HepG2 (cell line): ENCODE results near the gene DENND5B. TPM values are rescaled to one million over a fixed set of nuclear protein-coding genes. Genes with fewer than 3 reads are reported as not detected.
A peak's percentile ranks its signal among the peaks of the same experiment; 100 is the strongest.

Experiments
- ERF ChIP-seq: IDR thresholded peaks from 2 replicates; pipeline ENCODE4 v1.6.1; 2018; ENCODE audit warnings: missing biosample characterization, missing genetic modification reagents
- HMG20A ChIP-seq: IDR thresholded peaks from 2 replicates; pipeline ENCODE4 v1.6.1; 2016; ENCODE audit warnings: borderline replicate concordance
- KDM3A ChIP-seq: IDR thresholded peaks from 2 replicates; pipeline ENCODE4 v1.6.1; 2018; ENCODE audit warnings: low read depth, missing compliant biosample characterization
- PAWR ChIP-seq: sonication (generic); formaldehyde crosslinking; IDR thresholded peaks from 2 replicates; pipeline ENCODE4 v1.4.0; 2020; ENCODE audit warnings: missing genetic modification reagents, mild to moderate bottlenecking, borderline replicate concordance
- SP5 ChIP-seq: IDR thresholded peaks from 2 replicates; pipeline ENCODE4 v1.6.1; 2016; ENCODE audit warnings: low read depth, borderline replicate concordance
- ZSCAN30 ChIP-seq: sonication (generic); formaldehyde crosslinking; IDR thresholded peaks from 2 replicates; pipeline ENCODE4 v1.5.0; 2020; ENCODE audit warnings: mild to moderate bottlenecking, missing genetic modification reagents
- polyA plus RNA-seq, 8 experiments: library from polyadenylated mRNA; depleted of rRNA in 3 of 8; stranded (reverse) in 7 of 8; unstranded in 1 of 8; fragments of >200 nt; fragmentation: Illumina TruSeq in 4 of 8; extraction: Trizol in 4 of 8; gene quantifications; 2 replicates each; pipeline versions ENCODE4 v1.2.1 to v1.2.3, GENCODE V29; 2011 to 2016; ENCODE audit warnings: low read depth in 4 of 8, missing spikeins in 1 of 8, mixed read lengths in 1 of 8; ENCODE audit not compliant: insufficient read depth in 1 of 8
- total RNA-seq, 5 experiments: library from RNA; depleted of rRNA; stranded (reverse); fragments of >200 nt; fragmentation: Illumina TruSeq; extraction: Trizol; gene quantifications; 2 replicates each; pipeline ENCODE4 v1.2.3, GENCODE V29; 2016; ENCODE audit warnings: low read depth in 1 of 5
- TF ChIP-seq, protein P1 (sequence below): sonication (generic); formaldehyde crosslinking; conservative IDR thresholded peaks from 2 replicates; pipeline ENCODE4 v1.4.0; 2020; ENCODE audit warnings: mild to moderate bottlenecking, missing genetic modification reagents, moderate library complexity
- TF ChIP-seq, protein P2 (sequence below): sonication (generic); formaldehyde crosslinking; IDR thresholded peaks from 2 replicates; pipeline ENCODE4 v1.4.0; 2020; ENCODE audit warnings: missing genetic modification reagents
- TF ChIP-seq, protein P3 (sequence below): sonication (generic); formaldehyde crosslinking; IDR thresholded peaks from 2 replicates; pipeline ENCODE4 v1.4.0; 2020; ENCODE audit warnings: mild to moderate bottlenecking, missing genetic modification reagents
- TF ChIP-seq, protein P4 (sequence below), 2 experiments: sonication (generic) in 1 of 2; formaldehyde crosslinking in 1 of 2; IDR thresholded peaks; 2 replicates each; pipeline versions ENCODE4 v1.4.0 to v1.6.1; 2018 to 2020; ENCODE audit warnings: missing genetic modification reagents in 2 of 2, borderline replicate concordance in 1 of 2, low read depth in 1 of 2, mild to moderate bottlenecking in 1 of 2, missing biosample characterization in 1 of 2
- TF ChIP-seq, protein P5 (sequence below): sonication (generic); formaldehyde crosslinking; IDR thresholded peaks from 2 replicates; pipeline ENCODE4 v1.5.0; 2020; ENCODE audit warnings: missing genetic modification reagents, mild to moderate bottlenecking, borderline replicate concordance

DENND5B gene
- total and polyA plus RNA-seq, 2 of the 13 experiments (the other 11 are each of a cell fraction or from before 2014, with no cell fraction given), result 14.7 to 18.7 TPM

DNA sequence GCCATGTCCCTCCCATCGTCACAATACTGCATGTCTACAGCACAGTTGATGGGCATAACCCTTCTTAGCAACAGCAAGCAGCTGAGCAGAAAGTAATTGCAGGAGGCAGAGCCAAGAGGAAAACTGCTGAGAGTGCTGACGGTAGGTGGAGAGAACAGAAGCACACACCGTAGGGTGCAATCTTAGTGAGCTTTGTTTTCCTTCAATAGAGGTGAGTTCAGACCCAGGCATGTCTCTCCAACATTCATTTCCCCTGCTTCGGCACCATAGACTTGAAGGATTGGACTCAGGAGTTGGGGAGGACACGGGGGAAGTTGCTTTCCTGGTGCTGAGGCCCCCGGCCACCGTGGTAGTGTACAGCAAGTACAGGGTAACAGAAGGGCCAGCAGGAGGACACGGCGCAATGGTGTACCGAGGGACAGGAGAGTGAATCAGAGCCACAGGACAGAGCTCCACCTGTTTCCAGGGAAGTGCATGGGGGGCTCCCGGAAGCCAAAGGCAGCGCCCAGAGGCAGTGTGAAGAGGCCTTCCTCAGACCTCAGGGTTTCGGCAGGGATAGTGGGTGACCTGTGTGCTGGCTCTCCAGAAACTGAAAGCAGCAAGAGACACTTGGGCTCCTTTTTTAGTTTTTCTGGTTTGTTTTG is 228.7 kb downstream of the DENND5B start (continued):
- TF ChIP-seq, protein P1, sequence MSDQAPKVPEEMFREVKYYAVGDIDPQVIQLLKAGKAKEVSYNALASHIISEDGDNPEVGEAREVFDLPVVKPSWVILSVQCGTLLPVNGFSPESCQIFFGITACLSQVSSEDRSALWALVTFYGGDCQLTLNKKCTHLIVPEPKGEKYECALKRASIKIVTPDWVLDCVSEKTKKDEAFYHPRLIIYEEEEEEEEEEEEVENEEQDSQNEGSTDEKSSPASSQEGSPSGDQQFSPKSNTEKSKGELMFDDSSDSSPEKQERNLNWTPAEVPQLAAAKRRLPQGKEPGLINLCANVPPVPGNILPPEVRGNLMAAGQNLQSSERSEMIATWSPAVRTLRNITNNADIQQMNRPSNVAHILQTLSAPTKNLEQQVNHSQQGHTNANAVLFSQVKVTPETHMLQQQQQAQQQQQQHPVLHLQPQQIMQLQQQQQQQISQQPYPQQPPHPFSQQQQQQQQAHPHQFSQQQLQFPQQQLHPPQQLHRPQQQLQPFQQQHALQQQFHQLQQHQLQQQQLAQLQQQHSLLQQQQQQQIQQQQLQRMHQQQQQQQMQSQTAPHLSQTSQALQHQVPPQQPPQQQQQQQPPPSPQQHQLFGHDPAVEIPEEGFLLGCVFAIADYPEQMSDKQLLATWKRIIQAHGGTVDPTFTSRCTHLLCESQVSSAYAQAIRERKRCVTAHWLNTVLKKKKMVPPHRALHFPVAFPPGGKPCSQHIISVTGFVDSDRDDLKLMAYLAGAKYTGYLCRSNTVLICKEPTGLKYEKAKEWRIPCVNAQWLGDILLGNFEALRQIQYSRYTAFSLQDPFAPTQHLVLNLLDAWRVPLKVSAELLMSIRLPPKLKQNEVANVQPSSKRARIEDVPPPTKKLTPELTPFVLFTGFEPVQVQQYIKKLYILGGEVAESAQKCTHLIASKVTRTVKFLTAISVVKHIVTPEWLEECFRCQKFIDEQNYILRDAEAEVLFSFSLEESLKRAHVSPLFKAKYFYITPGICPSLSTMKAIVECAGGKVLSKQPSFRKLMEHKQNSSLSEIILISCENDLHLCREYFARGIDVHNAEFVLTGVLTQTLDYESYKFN (CRISPR knock-in tag), result no peak; the same call in 1 of the 2 replicates
- TF ChIP-seq ERF (CRISPR knock-in tag) (no peak; the same call in 1 of the 2 replicates), KDM3A (CRISPR knock-in tag) (no peak), PAWR (CRISPR knock-in tag) (no peak), ZSCAN30 (CRISPR knock-in tag) (no peak), SP5 (CRISPR knock-in tag) (no peak), HMG20A (no peak)
- TF ChIP-seq, protein P2, sequence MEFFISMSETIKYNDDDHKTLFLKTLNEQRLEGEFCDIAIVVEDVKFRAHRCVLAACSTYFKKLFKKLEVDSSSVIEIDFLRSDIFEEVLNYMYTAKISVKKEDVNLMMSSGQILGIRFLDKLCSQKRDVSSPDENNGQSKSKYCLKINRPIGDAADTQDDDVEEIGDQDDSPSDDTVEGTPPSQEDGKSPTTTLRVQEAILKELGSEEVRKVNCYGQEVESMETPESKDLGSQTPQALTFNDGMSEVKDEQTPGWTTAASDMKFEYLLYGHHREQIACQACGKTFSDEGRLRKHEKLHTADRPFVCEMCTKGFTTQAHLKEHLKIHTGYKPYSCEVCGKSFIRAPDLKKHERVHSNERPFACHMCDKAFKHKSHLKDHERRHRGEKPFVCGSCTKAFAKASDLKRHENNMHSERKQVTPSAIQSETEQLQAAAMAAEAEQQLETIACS (CRISPR knock-in tag), result 0 out of 2 replicates have a peak, but pooled peaks have one; percentile 16
- TF ChIP-seq, protein P3, sequence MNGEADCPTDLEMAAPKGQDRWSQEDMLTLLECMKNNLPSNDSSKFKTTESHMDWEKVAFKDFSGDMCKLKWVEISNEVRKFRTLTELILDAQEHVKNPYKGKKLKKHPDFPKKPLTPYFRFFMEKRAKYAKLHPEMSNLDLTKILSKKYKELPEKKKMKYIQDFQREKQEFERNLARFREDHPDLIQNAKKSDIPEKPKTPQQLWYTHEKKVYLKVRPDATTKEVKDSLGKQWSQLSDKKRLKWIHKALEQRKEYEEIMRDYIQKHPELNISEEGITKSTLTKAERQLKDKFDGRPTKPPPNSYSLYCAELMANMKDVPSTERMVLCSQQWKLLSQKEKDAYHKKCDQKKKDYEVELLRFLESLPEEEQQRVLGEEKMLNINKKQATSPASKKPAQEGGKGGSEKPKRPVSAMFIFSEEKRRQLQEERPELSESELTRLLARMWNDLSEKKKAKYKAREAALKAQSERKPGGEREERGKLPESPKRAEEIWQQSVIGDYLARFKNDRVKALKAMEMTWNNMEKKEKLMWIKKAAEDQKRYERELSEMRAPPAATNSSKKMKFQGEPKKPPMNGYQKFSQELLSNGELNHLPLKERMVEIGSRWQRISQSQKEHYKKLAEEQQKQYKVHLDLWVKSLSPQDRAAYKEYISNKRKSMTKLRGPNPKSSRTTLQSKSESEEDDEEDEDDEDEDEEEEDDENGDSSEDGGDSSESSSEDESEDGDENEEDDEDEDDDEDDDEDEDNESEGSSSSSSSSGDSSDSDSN (CRISPR knock-in tag), result no peak
- TF ChIP-seq, protein P4, sequence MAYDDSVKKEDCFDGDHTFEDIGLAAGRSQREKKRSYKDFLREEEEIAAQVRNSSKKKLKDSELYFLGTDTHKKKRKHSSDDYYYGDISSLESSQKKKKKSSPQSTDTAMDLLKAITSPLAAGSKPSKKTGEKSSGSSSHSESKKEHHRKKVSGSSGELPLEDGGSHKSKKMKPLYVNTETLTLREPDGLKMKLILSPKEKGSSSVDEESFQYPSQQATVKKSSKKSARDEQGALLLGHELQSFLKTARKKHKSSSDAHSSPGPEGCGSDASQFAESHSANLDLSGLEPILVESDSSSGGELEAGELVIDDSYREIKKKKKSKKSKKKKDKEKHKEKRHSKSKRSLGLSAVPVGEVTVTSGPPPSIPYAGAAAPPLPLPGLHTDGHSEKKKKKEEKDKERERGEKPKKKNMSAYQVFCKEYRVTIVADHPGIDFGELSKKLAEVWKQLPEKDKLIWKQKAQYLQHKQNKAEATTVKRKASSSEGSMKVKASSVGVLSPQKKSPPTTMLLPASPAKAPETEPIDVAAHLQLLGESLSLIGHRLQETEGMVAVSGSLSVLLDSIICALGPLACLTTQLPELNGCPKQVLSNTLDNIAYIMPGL (CRISPR knock-in tag; IDR thresholded peaks at IDR 0.05; ENCODE audit: borderline replicate concordance in 1 of 2, low read depth in 1 of 2), result peak in 1 of 2 experiments; percentile 26; a peak in 3 of 4 replicates
- TF ChIP-seq, protein P5, sequence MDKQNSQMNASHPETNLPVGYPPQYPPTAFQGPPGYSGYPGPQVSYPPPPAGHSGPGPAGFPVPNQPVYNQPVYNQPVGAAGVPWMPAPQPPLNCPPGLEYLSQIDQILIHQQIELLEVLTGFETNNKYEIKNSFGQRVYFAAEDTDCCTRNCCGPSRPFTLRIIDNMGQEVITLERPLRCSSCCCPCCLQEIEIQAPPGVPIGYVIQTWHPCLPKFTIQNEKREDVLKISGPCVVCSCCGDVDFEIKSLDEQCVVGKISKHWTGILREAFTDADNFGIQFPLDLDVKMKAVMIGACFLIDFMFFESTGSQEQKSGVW (CRISPR knock-in tag), result no peak
